Effector memory CD4-positive, alpha-beta T cell (primary cell): Measurements from ENCODE around the gene PCDH1.
"Not testable (repeated sequence)": the region's sequence is repeated elsewhere in the genome, so short reads cannot be mapped to it uniquely, and the experiment has no call there.

ENCODE experiments used
- DNase-seq, 3 donors: peaks; one replicate each; pipeline ENCODE4 v3.0.0-alpha.2; 2020
- H3K27ac ChIP-seq: 2 replicates; pipeline ENCODE4 v1.7.0; 2013; ENCODE audit warnings: mild to moderate bottlenecking, low read length, moderate library complexity; ENCODE audit not compliant: insufficient read depth, poor library complexity, severe bottlenecking
- H3K27me3 ChIP-seq: replicated peaks from 2 replicates; pipeline ENCODE4 v1.7.0; 2013; ENCODE audit warnings: mild to moderate bottlenecking, low read length; ENCODE audit not compliant: insufficient read depth, control insufficient read depth, poor library complexity, severe bottlenecking
- H3K36me3 ChIP-seq: 2 replicates; pipeline ENCODE4 v1.7.0; 2013; ENCODE audit warnings: mild to moderate bottlenecking, low read length, moderate library complexity; ENCODE audit not compliant: control insufficient read depth, insufficient read depth
- H3K4me1 ChIP-seq: 2 replicates; pipeline ENCODE4 v1.7.0; 2013; ENCODE audit warnings: low read length, mild to moderate bottlenecking; ENCODE audit not compliant: control insufficient read depth, insufficient read depth, poor library complexity, severe bottlenecking
- H3K4me3 ChIP-seq: 2 replicates; pipeline ENCODE4 v1.7.0; 2013; ENCODE audit warnings: low read length, low read depth, mild to moderate bottlenecking; ENCODE audit not compliant: insufficient read depth, poor library complexity, severe bottlenecking
- H3K9me3 ChIP-seq: 2 replicates; pipeline ENCODE4 v1.7.0; 2013; ENCODE audit warnings: mild to moderate bottlenecking, low read length, moderate library complexity; ENCODE audit not compliant: control insufficient read depth

PCDH1 gene

DNA sequence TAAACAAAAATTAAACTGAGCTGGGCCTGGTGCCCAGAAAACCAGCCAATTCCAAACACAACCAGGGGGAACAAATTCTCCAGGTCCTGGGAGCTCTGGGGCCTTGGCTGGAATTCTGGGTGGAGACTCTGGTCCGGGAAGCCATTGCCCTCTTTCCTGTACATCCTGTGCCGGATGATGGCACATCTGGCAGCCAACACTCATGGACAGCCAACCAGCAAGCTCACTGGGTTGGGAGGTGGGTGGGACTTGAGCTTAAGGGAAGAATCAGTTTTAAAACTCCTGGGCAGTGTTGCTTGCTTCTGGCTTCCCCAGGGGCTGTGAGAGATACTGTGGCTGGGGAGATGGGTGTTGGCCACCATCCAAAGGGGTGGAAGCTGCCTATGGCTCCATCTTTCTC lies 56.1 kb downstream of the PCDH1 start:
- DNase-seq: no peak
- no peaks in the 10 kb centered on the region for H3K4me1 ChIP-seq
- H3K27me3 ChIP-seq: no peaks in the 10 kb centered on the region
- H3K9me3 ChIP-seq: no peaks in the 10 kb centered on the region
- H3K4me3 ChIP-seq: no peak overlapping the region
- no peaks in the 10 kb centered on the region for H3K36me3 ChIP-seq
- H3K27ac ChIP-seq: no peak overlapping the region

DNA sequence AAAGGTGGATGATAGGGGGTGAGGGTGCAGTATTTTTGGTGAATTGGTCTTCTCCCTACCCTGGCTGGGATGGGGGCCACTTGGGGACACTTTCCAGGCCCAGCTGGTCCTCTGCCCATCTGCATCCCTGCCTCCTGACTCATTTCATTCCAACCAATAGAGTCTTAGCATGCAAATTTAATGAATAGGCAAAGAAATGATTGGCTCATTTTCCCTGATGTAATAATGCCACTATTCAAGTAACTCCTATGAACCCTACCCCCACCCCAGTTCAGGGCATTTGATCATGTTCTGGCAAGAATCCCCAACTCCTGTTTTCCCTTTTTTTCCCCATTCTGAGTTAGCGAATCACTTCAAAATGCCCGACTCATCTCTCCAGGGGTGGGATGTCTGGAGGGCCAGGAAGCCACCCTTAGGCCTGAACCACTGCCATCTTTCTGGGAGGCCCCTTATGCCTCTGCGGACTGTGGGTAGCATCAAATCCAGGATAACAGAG lies 56.7 kb downstream of the PCDH1 start:
- Histone ChIP-seq H3K9me3 (no peaks in the 10 kb centered on the region), H3K27me3 (no peaks in the 10 kb centered on the region), H3K4me3 (no peak overlapping the region), H3K4me1 (no peaks in the 10 kb centered on the region), H3K27ac (no peak overlapping the region), H3K36me3 (no peaks in the 10 kb centered on the region)
- DNase-seq: no peak

DNA sequence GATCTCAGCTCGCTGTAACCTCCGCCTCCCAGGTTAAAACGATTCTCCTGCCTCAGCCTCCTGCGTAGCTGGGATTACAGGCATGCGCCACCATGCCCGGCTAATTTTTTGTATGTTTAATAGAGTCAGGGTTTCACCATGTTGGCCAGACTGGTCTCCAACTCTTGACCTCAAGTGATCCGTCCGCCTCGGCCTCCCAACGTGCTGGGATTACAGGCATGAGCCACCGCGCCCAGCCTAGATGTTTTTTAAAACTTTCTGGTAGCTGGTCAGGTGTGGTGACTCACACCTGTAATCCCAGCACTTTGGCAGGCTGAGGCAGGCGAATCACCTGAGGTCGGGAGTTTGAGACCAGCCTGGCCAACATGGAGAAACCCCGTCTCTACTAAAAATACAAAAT lies 57.5 kb downstream of the PCDH1 start:
- not testable (repeated sequence) for H3K27me3 ChIP-seq, DNase-seq, H3K36me3 ChIP-seq, H3K4me3 ChIP-seq, H3K4me1 ChIP-seq, H3K9me3 ChIP-seq, H3K27ac ChIP-seq

DNA sequence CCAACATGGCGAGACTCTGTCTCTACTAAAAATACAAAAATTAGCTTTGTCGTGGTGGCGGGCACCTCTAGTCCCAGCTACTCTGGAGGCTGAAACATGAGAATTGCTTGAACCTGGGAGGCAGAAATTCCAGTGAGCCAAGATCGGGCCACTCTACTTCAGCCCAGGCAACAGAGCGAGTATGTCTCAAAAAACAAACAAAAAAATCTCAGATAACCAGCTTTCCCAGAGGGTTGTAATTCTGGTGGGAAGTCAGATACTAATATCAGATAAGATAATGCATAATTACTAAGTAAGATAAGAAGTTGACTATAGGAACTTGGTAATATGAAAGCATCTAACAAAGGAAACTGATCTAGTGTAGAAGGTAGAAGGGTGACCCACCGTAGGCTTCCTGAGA lies 60.6 kb downstream of the PCDH1 start:
- H3K4me3 ChIP-seq: no peak overlapping the region
- H3K27me3 ChIP-seq: no peaks in the 10 kb centered on the region
- H3K27ac ChIP-seq: no peak overlapping the region
- H3K9me3 ChIP-seq: no peaks in the 10 kb centered on the region
- no peaks in the 10 kb centered on the region for H3K4me1 ChIP-seq
- H3K36me3 ChIP-seq: no peaks in the 10 kb centered on the region
- DNase-seq: no peak

DNA sequence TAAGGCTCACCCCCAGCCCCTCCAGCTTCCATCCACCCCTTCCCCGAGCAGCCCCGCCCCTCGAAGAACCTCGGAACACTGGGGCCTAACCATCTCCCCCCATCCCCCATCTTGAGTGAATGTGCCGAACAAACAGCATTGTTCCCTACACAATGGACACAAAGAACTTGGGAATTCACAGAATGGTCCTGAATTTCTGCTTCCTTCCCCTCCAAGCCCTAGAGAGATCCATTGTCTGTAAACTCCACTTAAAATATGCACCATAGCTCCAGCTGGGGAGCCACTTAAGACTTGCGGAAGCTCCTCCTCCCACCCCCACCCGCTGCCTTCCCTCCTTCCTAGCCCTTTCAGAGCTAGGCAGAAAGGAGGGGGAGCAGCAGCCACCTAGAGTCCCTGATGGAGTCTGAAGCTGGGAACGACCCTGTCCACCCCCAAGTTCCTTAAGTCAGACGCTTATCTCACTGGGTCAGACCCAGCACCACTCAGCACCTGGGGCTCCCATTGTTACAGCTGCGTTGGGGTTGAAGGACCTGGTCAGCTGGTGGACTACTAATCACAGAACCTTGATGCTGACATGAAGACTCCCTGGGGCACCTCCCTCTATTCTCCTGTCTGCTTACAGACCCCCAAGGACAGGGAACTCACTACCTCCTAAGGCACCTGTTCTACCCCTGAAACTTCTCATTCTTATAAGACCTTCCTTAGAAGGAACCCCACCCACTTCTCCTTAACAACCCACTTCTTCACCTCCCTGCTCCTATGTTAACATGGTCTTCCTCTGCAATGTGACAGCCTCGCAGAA lies 61.4 kb downstream of the PCDH1 start:
- no peak for DNase-seq
- no peak overlapping the region for H3K4me3 ChIP-seq
- no peaks in the 10 kb centered on the region for H3K36me3 ChIP-seq
- H3K9me3 ChIP-seq: no peaks in the 10 kb centered on the region
- no peak overlapping the region for H3K27ac ChIP-seq
- no peaks in the 10 kb centered on the region for H3K4me1 ChIP-seq
- peaks cover 7% of the 10 kb centered on the region for H3K27me3 ChIP-seq

DNA sequence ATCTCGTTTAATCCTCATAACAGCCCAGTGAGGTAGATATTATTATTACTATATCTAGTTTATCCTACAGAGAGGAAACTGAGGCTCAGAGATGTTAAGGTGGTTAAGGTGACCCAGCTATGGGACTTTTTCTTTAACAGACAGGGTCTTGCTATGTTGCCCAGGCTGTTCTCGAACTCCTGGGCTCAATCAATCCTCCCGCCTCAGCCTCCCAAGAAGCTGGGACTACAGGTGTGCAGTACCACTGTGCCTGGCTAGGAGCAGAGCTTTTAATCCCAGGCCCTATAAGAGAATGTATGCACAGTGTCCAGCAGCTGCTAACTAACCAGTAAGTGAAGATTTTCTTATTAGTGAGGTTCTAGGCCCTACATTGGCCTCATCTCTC lies 62.4 kb downstream of the PCDH1 start:
- no peak overlapping the region for H3K4me3 ChIP-seq
- DNase-seq: no peak
- H3K9me3 ChIP-seq: no peaks in the 10 kb centered on the region
- H3K36me3 ChIP-seq: no peaks in the 10 kb centered on the region
- no peaks in the 10 kb centered on the region for H3K4me1 ChIP-seq
- H3K27me3 ChIP-seq: peaks cover 12% of the 10 kb centered on the region
- H3K27ac ChIP-seq: no peak overlapping the region

DNA sequence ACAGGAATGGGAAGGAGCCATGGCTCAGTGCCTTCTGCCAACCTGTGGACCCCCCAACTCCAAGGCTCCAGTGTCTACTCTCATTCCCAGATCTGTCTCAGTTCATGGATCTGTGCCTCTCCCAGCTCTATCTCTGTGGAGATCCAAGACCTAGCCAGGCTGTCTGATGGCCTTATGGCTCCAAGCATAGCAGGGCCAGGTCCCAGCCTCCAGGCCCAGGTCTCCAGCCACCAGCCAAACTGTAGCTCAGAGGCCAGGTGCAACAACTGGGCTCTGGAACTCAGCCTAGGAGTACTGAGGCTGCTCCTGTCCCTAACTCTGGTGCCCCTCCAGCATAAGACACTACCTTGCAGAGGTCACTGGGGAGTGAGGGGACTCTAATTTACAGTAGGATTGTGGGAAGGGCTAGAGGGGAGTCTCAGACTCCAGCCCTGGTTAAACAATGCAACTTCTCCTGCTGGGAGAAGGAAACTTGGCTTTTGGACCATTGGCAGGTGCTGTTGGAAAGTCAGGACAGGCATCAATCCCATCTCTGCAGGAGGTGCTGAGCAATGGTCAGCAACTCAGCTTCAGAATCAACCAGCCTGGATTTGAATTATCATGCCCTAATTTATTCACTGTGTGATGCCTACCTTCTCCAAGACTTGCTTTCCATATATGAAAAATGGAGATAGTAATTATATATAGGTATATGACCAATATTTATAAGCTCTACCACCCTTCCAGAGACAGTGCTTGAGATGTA lies 63.0 kb downstream of the PCDH1 start:
- no peak for DNase-seq
- Histone ChIP-seq H3K27ac (no peak overlapping the region), H3K27me3 (peaks cover 12% of the 10 kb centered on the region), H3K4me3 (no peak overlapping the region), H3K36me3 (no peaks in the 10 kb centered on the region), H3K4me1 (no peaks in the 10 kb centered on the region), H3K9me3 (no peaks in the 10 kb centered on the region)

DNA sequence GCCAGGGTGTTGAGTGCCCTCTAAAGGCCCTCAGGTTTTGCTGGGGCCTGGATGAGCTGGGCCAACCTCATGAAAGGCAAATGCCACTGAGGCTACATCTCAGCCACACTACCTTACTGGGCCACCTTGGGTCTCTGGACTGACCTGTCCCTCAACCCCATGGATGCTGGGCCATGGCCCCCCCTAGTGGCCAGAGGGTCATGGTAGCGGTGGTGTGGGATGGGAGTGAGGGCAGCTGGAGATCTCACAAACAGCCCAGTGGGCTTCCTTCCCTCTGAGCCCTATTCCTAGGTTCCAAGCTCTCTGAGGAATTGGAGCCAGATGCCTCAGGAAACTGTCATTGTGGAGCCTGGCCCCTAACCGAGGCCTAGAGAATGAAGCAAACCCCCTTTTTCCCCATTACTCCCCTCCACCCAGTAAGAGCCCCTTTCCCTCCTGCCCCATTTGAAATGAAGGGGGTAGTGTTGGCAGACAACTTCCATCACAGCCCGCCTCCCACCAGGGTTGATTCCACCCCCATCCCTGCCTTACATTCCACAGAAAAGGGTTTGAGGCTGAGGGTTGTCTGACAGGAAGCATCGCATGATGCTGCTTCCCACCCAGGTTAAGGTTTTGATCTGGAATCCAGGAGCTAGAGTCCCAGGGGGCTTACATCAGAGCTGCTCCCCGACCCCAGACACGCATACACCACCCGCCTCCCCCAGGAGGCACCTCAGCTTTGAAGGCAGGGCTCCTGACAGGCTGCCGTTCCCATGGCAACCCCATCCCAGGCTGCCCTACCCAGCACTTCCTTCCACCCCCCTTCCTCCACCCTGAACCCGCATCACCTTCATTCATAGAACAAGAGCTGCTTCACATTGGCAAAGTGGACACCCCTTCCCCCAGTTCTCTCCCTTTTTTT lies 63.9 kb downstream of the PCDH1 start:
- no peaks in the 10 kb centered on the region for H3K36me3 ChIP-seq
- no peaks in the 10 kb centered on the region for H3K4me1 ChIP-seq
- no peak overlapping the region for H3K27ac ChIP-seq
- peaks cover 12% of the 10 kb centered on the region for H3K27me3 ChIP-seq
- H3K4me3 ChIP-seq: no peak overlapping the region
- DNase-seq: peak in 2 of 3 donors; percentile 7 to 19
- H3K9me3 ChIP-seq: no peaks in the 10 kb centered on the region

DNA sequence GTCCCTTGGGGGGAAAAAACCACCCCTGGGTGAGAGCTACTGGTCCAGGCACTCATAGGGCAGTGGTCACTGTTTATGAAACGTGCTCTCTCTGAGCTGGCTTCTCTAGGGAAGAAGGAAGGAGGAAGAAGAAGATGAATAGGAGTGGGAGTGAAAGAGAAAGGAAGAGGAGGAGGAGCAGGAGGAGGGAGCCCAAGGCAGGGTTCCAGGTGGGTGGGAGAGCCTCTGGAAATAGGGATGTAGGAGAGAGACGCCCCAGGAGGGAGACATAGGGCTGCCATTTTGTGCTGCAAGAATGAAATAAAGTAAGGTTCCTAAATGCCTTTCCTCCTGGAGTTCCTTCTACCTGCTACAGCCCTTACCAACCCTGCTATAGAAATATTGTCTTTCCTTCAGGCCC lies 65.7 kb downstream of the PCDH1 start:
- peaks cover 12% of the 10 kb centered on the region for H3K27me3 ChIP-seq
- H3K4me3 ChIP-seq: no peak overlapping the region
- H3K4me1 ChIP-seq: no peaks in the 10 kb centered on the region

More for the DNA sequence above, 65.7 kb downstream of the PCDH1 start:
- H3K36me3 ChIP-seq: no peaks in the 10 kb centered on the region
- H3K27ac ChIP-seq: no peak overlapping the region
- DNase-seq: no peak
- no peaks in the 10 kb centered on the region for H3K9me3 ChIP-seq
